HepG2 (cell line): Measurements from ENCODE around the gene TRA2B. TPM values are rescaled to one million over a fixed set of nuclear protein-coding genes. Genes with fewer than 3 reads are reported as not detected.

Source experiments
- ATAC-seq: fragments of 200-7000 bp; cut with Tn5 transposase; 3 replicates; pipeline ENCODE4 v1.9.1; 2020; ENCODE audit warnings: mild to moderate bottlenecking, moderate library complexity
- BruUV-seq: library from RNA; stranded (reverse); fragments of 400-500 nt; replicated peaks from 2 replicates; lab custom pipeline; 2021; lab: Mats Ljungman, UMichigan
- CTCF ChIA-PET: fragments of 300-600 bp; formaldehyde crosslinking; extraction: SDS; loops from one replicate; lab custom pipeline; 2021; ENCODE audit warnings: low total read pairs, inconsistent platforms, low intra/inter-chr PET ratio; lab: Yijun Ruan, JAX
- POLR2A ChIA-PET: fragments of 350-600 bp; sonication (Branson Sonifier 250); formaldehyde crosslinking; loops from one replicate; lab custom pipeline; 2020; ENCODE audit warnings: antibody characterized with exemption, inconsistent platforms; lab: Yijun Ruan, JAX
- DNase-seq: peaks from one replicate; pipeline ENCODE4 v3.0.0-alpha.2; 2015; ENCODE audit warnings: low spot score
- FAIRE-seq: peaks from 3 replicates; lab custom pipeline; 2011; peaks lifted over from hg19 to GRCh38; lab: Jason Lieb, UNC
- H2AFZ ChIP-seq: one replicate; pipeline ENCODE4 v1.6.1; 2011; ENCODE audit warnings: low read length, inconsistent platforms
- H3K27ac ChIP-seq: fragments of 300-600 bp; 3 replicates; pipeline ENCODE4 v1.8.0; 2011; ENCODE audit warnings: mixed run types, mild to moderate bottlenecking, mixed read lengths, low read length, inconsistent platforms; ENCODE audit not compliant: insufficient read depth; ENCODE audit errors: extremely low read length
- H3K27me3 ChIP-seq, 2 experiments: fragments of 200-600 bp in 1 of 2; 2 replicates in 1 of 2; 3 replicates in 1 of 2; pipeline versions ENCODE4 v1.6.0 to v1.8.0; 2011; ENCODE audit warnings: low read length in 2 of 2, mild to moderate bottlenecking in 2 of 2, moderate library complexity in 2 of 2, inconsistent platforms in 1 of 2; ENCODE audit not compliant: insufficient read depth in 2 of 2, control insufficient read depth in 1 of 2
- H3K36me3 ChIP-seq, 2 experiments: fragments of 200-600 bp in 1 of 2; replicated peaks in 1 of 2; 2 replicates in 1 of 2; 3 replicates in 1 of 2; pipeline versions ENCODE4 v1.5.1 to v1.8.0; 2011; ENCODE audit warnings: low read length in 2 of 2, inconsistent platforms in 1 of 2; ENCODE audit not compliant: insufficient read depth in 2 of 2, control insufficient read depth in 1 of 2
- H3K4me1 ChIP-seq: 2 replicates; pipeline ENCODE4 v1.5.1; 2012; ENCODE audit warnings: low read length, inconsistent platforms; ENCODE audit not compliant: insufficient read depth
- H3K4me2 ChIP-seq: 2 replicates; pipeline ENCODE4 v1.6.0; 2011; ENCODE audit warnings: low read depth, low read length, inconsistent platforms
- H3K4me3 ChIP-seq, 3 experiments: fragments of 200-600 bp in 1 of 3; sonication (generic), shearing (Covaris generic) in 1 of 3; replicated peaks in 1 of 3; 2 replicates each; pipeline ENCODE4 v1.5.1; 2011 to 2016; ENCODE audit warnings: low read length in 3 of 3, inconsistent platforms in 2 of 3, low read depth in 2 of 3, mild to moderate bottlenecking in 2 of 3, control low read depth in 1 of 3, mixed read lengths in 1 of 3; ENCODE audit not compliant: insufficient read depth in 1 of 3
- H3K79me2 ChIP-seq: one replicate; pipeline ENCODE4 v1.6.1; 2011; ENCODE audit warnings: low read length, inconsistent platforms; ENCODE audit not compliant: insufficient read depth
- H3K9ac ChIP-seq: 2 replicates; pipeline ENCODE4 v1.6.0; 2011; ENCODE audit warnings: mild to moderate bottlenecking, low read depth, low read length, inconsistent platforms; ENCODE audit not compliant: insufficient read depth
- H3K9me3 ChIP-seq: 2 replicates; pipeline ENCODE4 v1.5.1; 2012; ENCODE audit warnings: mild to moderate bottlenecking, low read length
- H4K20me1 ChIP-seq: 2 replicates; pipeline ENCODE4 v1.6.0; 2011; ENCODE audit warnings: inconsistent platforms, mild to moderate bottlenecking, low read length, moderate library complexity; ENCODE audit not compliant: insufficient read depth
- ATF4 ChIP-seq, 2 experiments: fragments of 450-650 bp in 1 of 2; sonication (generic) in 1 of 2; formaldehyde crosslinking; IDR thresholded peaks; 2 replicates each; pipeline versions ENCODE4 v1.5.0 to v1.8.0; 2020 to 2022; ENCODE audit warnings: mild to moderate bottlenecking in 1 of 2, missing genetic modification reagents in 1 of 2
- POGK ChIP-seq: sonication (generic); formaldehyde crosslinking; conservative IDR thresholded peaks from 2 replicates; pipeline ENCODE4 v1.8.0; 2022; ENCODE audit warnings: mild to moderate bottlenecking, moderate library complexity, missing genetic modification reagents
- POLR2A ChIP-seq, 2 experiments: IDR thresholded peaks; 2 replicates each; pipeline ENCODE4 v1.6.1; 2011; ENCODE audit warnings: low read depth in 2 of 2, low read length in 2 of 2, mild to moderate bottlenecking in 1 of 2, moderate library complexity in 1 of 2; ENCODE audit not compliant: insufficient read depth in 1 of 2
- POLR2AphosphoS2 ChIP-seq: IDR thresholded peaks from 2 replicates; pipeline ENCODE4 v1.6.1; 2011; ENCODE audit warnings: low read depth, low read length, improper control_type of control experiment
- RBM22 ChIP-seq: fragments of 200-400 bp; formaldehyde crosslinking; optimal IDR thresholded peaks from 2 replicates; pipeline ENCODE3; 2017; ENCODE audit warnings: mild to moderate bottlenecking, low read length, moderate library complexity
- ZFP62 ChIP-seq: sonication (generic); formaldehyde crosslinking; IDR thresholded peaks from 2 replicates; pipeline ENCODE4 v1.4.0; 2020; ENCODE audit warnings: missing genetic modification reagents
- ZNF260 ChIP-seq: sonication (generic); formaldehyde crosslinking; IDR thresholded peaks from 2 replicates; pipeline ENCODE4 v1.4.0; 2020; ENCODE audit warnings: missing genetic modification reagents, low read depth, mild to moderate bottlenecking, borderline replicate concordance
- ZNF275 ChIP-seq: sonication (generic); formaldehyde crosslinking; IDR thresholded peaks from 2 replicates; pipeline ENCODE4 v1.8.0; 2022; ENCODE audit warnings: missing genetic modification reagents, mild to moderate bottlenecking, inconsistent platforms, borderline replicate concordance
- ZNF296 ChIP-seq: sonication (generic); formaldehyde crosslinking; conservative IDR thresholded peaks from 2 replicates; pipeline ENCODE4 v1.5.0; 2020; ENCODE audit warnings: mild to moderate bottlenecking, missing genetic modification reagents
- ZNF816 ChIP-seq: sonication (generic); formaldehyde crosslinking; IDR thresholded peaks from 2 replicates; pipeline ENCODE4 v1.8.0; 2022; ENCODE audit warnings: missing genetic modification reagents, mild to moderate bottlenecking, borderline replicate concordance
- ZNF841 ChIP-seq: sonication (generic); formaldehyde crosslinking; IDR thresholded peaks from 2 replicates; pipeline ENCODE4 v1.8.1; 2023; ENCODE audit warnings: missing genetic modification reagents, borderline replicate concordance
- WGBS: methylation state at CpG from one replicate; pipeline ENCODE4 v1.1.6; 2017; ENCODE audit warnings: low lambda C conversion rate; 5-methylcytosine and 5-hydroxymethylcytosine counted together
- in situ Hi-C: cut with HindIII; loops from 2 replicates; pipeline ENCODE4 v1.10.0; 2017; ENCODE audit warnings: low pct_unique_long_range_greater_than_20kb; ENCODE audit not compliant: extremely low pct_ligation_motif_present
- intact Hi-C: fragments of 100-400 bp; cut with micrococcal nuclease; formaldehyde crosslinking; loops from one replicate; pipeline ENCODE4 v1.10.0; 2022; ENCODE audit not compliant: unreplicated experiment
- polyA plus RNA-seq, 8 experiments: library from polyadenylated mRNA; depleted of rRNA in 3 of 8; stranded (reverse) in 7 of 8; unstranded in 1 of 8; fragments of >200 nt; fragmentation: Illumina TruSeq in 4 of 8; extraction: Trizol in 4 of 8; gene quantifications; 2 replicates each; pipeline versions ENCODE4 v1.2.1 to v1.2.3, GENCODE V29; 2011 to 2016; ENCODE audit warnings: low read depth in 4 of 8, missing spikeins in 1 of 8, mixed read lengths in 1 of 8; ENCODE audit not compliant: insufficient read depth in 1 of 8
- total RNA-seq, 5 experiments: library from RNA; depleted of rRNA; stranded (reverse); fragments of >200 nt; fragmentation: Illumina TruSeq; extraction: Trizol; gene quantifications; 2 replicates each; pipeline ENCODE4 v1.2.3, GENCODE V29; 2016; ENCODE audit warnings: low read depth in 1 of 5

TRA2B gene
- total and polyA plus RNA-seq, 2 of the 13 experiments (the other 11 are each of a cell fraction or from before 2014, with no cell fraction given) = 105 to 241 TPM

- BruUV-seq = no TSS peak
- DNase-seq = no peak
- H2AFZ ChIP-seq = no peak overlapping the region
- FAIRE-seq = no peak
- H3K4me1 ChIP-seq = peaks cover 76% of the 10 kb centered on the region
- WGBS = 73% methylated on average over 9 of the region's 9 CpGs
- no peaks in the 10 kb centered on the region for H3K27me3 ChIP-seq
- peak in 1 of 2 experiments; percentile 35; a peak in 1 of 4 replicates for TF ChIP-seq POLR2A (IDR thresholded peaks at IDR 0.05; ENCODE audit: insufficient read depth in 1 of 2, low read depth in 2 of 2, low read length in 2 of 2)
- TF ChIP-seq ZFP62 (CRISPR knock-in tag) = no peak
- no peak for TF ChIP-seq ZNF260
- TF ChIP-seq POGK (CRISPR knock-in tag) = no peak
- no peak for TF ChIP-seq ZNF841 (CRISPR knock-in tag)
- TF ChIP-seq POLR2AphosphoS2 = peak; percentile 40; the same call in 1 of the 2 replicates
- no peak for TF ChIP-seq ATF4 (CRISPR knock-in tag; IDR thresholded peaks at IDR 0.05)
- TF ChIP-seq RBM22 = peak; percentile 90
- TF ChIP-seq ZNF816 (CRISPR knock-in tag) = peak; percentile 48; the same call in 1 of the 2 replicates
- TF ChIP-seq ZNF296 (CRISPR knock-in tag) = no peak
- TF ChIP-seq ZNF275 (CRISPR knock-in tag) = no peak
- H3K36me3 ChIP-seq = peaks cover 26 to 93% of the 10 kb centered on the region in 2 experiments
- intact Hi-C loops = no loop called here
- ChIA-PET CTCF (no interaction called here), POLR2A (interaction anchor here (1.2 to 3.3 kb wide), 3 partner anchors 11 to 27 kb away, joined by 4 to 29 read pairs (median 5); partner anchors contain the start of gene TRA2B)
- H3K4me2 ChIP-seq = peak overlapping the region; percentile 28; the same call in 1 of the 2 replicates
- ATAC-seq = no peak
- H4K20me1 ChIP-seq = peaks cover 96% of the 10 kb centered on the region
- H3K4me3 ChIP-seq = peak overlapping the region in 1 of 3 experiments; percentile 7; a peak in 1 of 6 replicates
- no peak overlapping the region for H3K27ac ChIP-seq
- H3K9me3 ChIP-seq = no peaks in the 10 kb centered on the region
- in situ Hi-C loops = no loop called here
- H3K79me2 ChIP-seq = peaks cover 100% of the 10 kb centered on the region
- H3K9ac ChIP-seq = no peak overlapping the region
Measured at GRCh38 chr3:185926445-185926844, 11.4 kb downstream of the TRA2B start.
